GM15510 (cell line): ENCODE data around the gene RNF138.
A peak's percentile ranks its signal among the peaks of the same experiment; 100 is the strongest.

Source experiments
- POLR2A ChIP-seq: IDR thresholded peaks from 3 replicates; pipeline ENCODE4 v1.6.1; 2011; ENCODE audit warnings: borderline replicate concordance; ENCODE audit not compliant: insufficient read length; ENCODE audit errors: extremely low read depth

The RNF138 gene

DNA sequence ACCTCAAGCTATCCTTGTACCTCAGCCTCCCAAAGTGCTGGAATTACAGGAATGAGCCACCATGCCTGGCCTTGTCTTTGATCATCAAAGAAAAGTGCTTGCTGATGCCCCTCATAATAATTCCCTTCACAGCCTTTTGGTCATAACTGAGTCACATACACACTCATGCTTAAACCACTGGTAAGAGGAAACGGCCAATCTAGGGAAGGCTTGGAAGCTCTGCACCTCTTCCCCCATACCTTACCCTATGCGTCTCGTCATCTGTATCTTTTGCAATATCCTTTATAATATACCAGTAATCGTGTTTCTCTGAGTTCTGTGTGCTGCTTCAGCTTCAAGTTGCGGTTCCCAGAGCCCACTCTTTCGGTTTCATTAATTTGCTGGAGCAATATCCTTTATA lies 4.8 kb upstream of the RNF138 start:
- TF ChIP-seq POLR2A, result no peak

DNA sequence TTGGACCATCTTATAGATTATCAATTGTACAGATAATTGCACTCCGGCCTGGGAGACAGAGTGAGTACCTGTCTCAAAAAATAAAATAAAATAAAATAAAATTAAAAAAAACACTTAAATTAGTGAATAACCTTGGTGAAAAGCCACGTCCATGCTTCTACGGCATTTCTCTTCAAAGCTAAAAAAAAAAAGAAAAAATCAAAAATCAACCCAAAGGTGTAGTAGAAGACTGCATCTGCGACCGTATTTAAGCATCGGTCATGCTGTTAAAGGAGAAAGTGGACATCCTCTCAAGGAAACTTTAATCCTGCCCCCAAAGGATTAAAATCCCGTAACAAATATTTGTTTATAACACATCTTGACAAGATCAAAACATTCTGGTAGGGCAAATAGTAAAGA lies 350 bp upstream of the RNF138 start:
- no peak for TF ChIP-seq POLR2A

- peak; percentile 71 for TF ChIP-seq POLR2A
These were observed 888 bp downstream of the RNF138 start for GRCh38 chr18:32092422-32093101.

- TF ChIP-seq POLR2A, result no peak
These were observed 1.4 kb downstream of the RNF138 start for GRCh38 chr18:32093102-32093511.

DNA sequence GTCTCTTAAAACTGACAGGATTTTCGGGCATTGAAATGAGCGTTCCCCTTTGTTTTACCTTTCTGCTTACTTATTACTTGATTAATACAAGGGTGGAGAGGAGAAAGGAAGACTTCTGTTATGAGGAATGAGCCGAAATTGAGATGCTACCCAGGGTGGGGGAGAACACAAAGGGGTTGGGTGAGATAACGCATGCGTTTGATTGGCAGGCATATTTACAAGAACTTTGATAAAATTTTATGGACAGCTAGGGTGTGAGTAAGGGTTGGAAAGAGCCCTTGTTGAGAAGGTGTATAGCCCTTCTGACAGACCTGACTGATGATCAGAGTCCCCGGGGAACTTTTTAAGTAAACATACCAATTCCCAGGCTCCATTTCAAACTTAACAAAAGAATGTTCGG lies 1.8 kb downstream of the RNF138 start:
- TF ChIP-seq POLR2A, result no peak

GRCh38 chr18:32095192-32095899 lies 3.7 kb downstream of the RNF138 start:
- no peak for TF ChIP-seq POLR2A

DNA sequence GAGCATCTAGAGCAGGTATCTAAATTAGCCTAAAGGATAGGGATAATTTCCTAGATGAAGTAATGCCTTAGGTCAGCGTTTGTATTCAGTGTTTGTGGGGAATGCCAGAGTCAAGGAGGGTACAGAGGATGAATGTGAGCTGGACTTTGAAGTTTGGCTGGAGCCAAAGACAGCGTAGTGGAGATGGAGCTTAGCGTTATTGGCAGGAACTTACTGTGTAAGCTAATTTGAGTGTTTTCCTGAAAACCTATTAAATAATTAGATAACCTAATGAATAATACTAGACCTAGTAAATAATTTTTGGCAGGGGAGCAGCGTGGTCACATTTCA lies 4.2 kb downstream of the RNF138 start:
- TF ChIP-seq POLR2A, result no peak

DNA sequence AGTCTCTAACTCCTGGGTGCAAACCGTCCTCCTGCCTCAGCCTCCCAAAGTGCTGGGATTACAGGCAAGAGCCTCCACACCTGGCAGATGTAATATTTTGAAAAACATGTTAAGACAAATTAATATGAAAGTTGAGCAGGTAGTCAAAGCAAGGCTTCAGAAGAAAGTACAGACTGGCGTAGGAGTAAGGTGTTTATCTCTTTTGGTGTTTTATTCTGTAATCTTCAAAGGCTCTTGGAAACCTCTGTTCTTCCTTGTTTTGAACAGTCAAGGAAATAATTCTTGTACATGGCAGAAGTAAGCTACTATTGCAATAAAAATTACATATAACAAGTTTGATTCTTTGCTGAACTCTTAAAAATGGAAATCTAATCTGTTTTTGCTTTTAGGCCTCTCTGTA lies 5.3 kb downstream of the RNF138 start:
- TF ChIP-seq POLR2A, result no peak

GRCh38 chr18:32104516-32104915 lies 12.8 kb downstream of the RNF138 start:
- TF ChIP-seq POLR2A, result no peak

- no peak for TF ChIP-seq POLR2A
These were observed 18.3 kb downstream of the RNF138 start for GRCh38 chr18:32110005-32110404.

GRCh38 chr18:32111706-32112105 lies 20.0 kb downstream of the RNF138 start:
- no peak for TF ChIP-seq POLR2A

DNA sequence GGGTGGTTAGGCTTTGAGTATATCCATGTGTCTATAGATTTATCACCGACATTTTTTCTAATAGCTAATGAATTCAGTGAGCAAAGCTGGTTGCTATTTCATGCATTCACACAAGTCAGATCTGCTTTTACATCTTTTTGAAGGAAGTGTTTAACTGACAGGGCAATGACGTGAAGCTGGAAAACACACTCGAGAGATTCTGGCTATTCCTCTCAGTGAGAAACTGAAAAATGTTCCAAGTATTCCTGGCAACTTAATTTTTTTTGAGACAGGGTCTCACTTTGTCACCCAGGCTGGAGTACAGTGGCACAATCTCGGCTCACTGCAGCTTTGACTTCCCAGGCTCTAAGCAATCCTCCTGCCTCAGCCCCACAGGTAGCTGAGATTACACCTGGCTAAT lies 21.2 kb downstream of the RNF138 start:
- TF ChIP-seq POLR2A, result no peak

- no peak for TF ChIP-seq POLR2A
These were observed 22.7 kb downstream of the RNF138 start for GRCh38 chr18:32114293-32114942.

GRCh38 chr18:32122039-32122438 lies 30.4 kb downstream of the RNF138 start:
- TF ChIP-seq POLR2A, result no peak

DNA sequence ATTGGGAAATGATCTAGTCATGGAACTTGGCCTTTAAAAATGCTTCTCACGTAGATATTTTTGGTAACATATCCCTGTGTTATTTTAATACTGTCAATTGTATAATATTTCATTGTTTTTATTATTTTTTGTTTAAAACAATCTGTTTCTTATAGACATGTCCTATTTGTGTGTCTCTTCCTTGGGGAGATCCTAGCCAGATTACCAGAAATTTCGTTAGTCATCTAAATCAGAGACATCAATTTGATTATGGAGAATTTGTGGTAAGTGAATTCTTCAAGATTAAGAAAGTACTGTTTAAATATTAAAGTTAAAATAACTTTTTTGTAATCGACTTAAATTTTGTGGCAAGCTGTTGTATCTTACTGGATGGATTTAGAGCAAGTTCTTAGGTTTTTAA lies 34.9 kb downstream of the RNF138 start:
- TF ChIP-seq POLR2A, result no peak

- TF ChIP-seq POLR2A, result no peak
These were observed 44.0 kb downstream of the RNF138 start for GRCh38 chr18:32135625-32136024.
